Liver (tissue), 3 donors: ENCODE data around the gene FRA10AC1.

ENCODE experiments used
- FOXA1 ChIP-seq: IDR thresholded peaks from 2 replicates; pipeline ENCODE4 v1.6.1; 2016; ENCODE audit warnings: antibody characterized with exemption
- FOXA2 ChIP-seq: IDR thresholded peaks from 2 replicates; pipeline ENCODE4 v1.6.1; 2016; ENCODE audit warnings: antibody characterized with exemption
- HNF4G ChIP-seq: IDR thresholded peaks from 2 replicates; pipeline ENCODE4 v1.6.1; 2016; ENCODE audit warnings: antibody characterized with exemption
- JUND ChIP-seq, 2 donors: IDR thresholded peaks; 2 replicates each; pipeline ENCODE4 v1.6.1; 2016; ENCODE audit warnings: antibody characterized with exemption in 2 of 2
- RAD21 ChIP-seq, 2 donors: IDR thresholded peaks; 2 replicates each; pipeline ENCODE4 v1.6.1; 2016; ENCODE audit warnings: antibody characterized with exemption in 2 of 2, mild to moderate bottlenecking in 2 of 2
- TAF1 ChIP-seq: conservative IDR thresholded peaks from 2 replicates; pipeline ENCODE4 v1.6.1; 2016; ENCODE audit warnings: antibody characterized with exemption, mild to moderate bottlenecking
- YY1 ChIP-seq: IDR thresholded peaks from 2 replicates; pipeline ENCODE4 v1.6.1; 2016; ENCODE audit warnings: antibody characterized with exemption, mild to moderate bottlenecking
- TF ChIP-seq, protein P1 (sequence below): fragments of 150-350 bp; IDR thresholded peaks from 2 replicates; pipeline ENCODE4 v1.5.1; 2017; ENCODE audit warnings: improper control_type of control experiment, low read depth, low read length; ENCODE audit not compliant: missing input control
- TF ChIP-seq, protein P2 (sequence below): IDR thresholded peaks from 2 replicates; pipeline ENCODE4 v1.6.1; 2016; ENCODE audit warnings: antibody characterized with exemption, mild to moderate bottlenecking
- donor health status: healthy.
- donor health status: healthy.

DNA sequence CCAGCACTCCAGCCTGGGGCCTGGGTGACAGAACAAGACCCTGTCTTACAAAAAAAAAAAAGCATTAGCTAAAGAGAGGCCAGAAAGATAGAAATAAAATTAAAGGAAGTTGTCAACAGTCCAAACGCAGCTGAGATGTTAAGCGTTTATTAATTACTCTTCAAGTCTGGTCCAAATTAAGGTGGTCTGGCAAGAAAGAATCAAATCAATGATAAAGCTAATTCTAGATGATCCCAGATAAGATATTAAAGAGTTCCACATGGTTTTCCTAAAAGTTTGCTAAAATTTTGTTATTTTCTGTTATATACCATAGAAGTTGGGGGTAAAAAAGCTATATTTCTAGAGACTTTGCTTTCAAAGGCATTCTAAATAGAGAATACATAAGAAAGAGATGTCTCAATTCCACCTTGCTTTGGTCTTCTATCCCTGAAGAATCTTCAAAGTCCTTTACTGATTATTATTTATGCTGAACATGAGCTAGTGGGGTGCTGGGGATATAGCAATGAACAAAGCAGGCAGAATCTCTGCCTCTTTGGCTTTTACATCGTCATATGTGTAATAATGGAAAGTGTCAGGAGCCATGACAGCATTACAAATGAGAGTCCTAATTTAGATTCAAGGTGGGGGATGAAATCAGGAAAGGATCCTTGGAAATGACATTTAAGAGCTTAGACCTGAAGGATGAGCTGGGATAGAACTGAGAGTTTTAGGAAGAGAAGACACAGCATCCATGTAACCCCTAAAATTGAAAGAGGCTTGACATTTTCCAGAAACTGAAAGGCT is 23.4 kb downstream of the FRA10AC1 start:
- TF ChIP-seq, protein P1, sequence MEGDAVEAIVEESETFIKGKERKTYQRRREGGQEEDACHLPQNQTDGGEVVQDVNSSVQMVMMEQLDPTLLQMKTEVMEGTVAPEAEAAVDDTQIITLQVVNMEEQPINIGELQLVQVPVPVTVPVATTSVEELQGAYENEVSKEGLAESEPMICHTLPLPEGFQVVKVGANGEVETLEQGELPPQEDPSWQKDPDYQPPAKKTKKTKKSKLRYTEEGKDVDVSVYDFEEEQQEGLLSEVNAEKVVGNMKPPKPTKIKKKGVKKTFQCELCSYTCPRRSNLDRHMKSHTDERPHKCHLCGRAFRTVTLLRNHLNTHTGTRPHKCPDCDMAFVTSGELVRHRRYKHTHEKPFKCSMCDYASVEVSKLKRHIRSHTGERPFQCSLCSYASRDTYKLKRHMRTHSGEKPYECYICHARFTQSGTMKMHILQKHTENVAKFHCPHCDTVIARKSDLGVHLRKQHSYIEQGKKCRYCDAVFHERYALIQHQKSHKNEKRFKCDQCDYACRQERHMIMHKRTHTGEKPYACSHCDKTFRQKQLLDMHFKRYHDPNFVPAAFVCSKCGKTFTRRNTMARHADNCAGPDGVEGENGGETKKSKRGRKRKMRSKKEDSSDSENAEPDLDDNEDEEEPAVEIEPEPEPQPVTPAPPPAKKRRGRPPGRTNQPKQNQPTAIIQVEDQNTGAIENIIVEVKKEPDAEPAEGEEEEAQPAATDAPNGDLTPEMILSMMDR, result no peak
- TF ChIP-seq YY1 (no peak), FOXA1 (no peak), JUND (IDR thresholded peaks at IDR 0.05) (no peak), HNF4G (no peak), RAD21 (IDR thresholded peaks at IDR 0.05) (no peak), FOXA2 (no peak), TAF1 (no peak)
- TF ChIP-seq, protein P2, sequence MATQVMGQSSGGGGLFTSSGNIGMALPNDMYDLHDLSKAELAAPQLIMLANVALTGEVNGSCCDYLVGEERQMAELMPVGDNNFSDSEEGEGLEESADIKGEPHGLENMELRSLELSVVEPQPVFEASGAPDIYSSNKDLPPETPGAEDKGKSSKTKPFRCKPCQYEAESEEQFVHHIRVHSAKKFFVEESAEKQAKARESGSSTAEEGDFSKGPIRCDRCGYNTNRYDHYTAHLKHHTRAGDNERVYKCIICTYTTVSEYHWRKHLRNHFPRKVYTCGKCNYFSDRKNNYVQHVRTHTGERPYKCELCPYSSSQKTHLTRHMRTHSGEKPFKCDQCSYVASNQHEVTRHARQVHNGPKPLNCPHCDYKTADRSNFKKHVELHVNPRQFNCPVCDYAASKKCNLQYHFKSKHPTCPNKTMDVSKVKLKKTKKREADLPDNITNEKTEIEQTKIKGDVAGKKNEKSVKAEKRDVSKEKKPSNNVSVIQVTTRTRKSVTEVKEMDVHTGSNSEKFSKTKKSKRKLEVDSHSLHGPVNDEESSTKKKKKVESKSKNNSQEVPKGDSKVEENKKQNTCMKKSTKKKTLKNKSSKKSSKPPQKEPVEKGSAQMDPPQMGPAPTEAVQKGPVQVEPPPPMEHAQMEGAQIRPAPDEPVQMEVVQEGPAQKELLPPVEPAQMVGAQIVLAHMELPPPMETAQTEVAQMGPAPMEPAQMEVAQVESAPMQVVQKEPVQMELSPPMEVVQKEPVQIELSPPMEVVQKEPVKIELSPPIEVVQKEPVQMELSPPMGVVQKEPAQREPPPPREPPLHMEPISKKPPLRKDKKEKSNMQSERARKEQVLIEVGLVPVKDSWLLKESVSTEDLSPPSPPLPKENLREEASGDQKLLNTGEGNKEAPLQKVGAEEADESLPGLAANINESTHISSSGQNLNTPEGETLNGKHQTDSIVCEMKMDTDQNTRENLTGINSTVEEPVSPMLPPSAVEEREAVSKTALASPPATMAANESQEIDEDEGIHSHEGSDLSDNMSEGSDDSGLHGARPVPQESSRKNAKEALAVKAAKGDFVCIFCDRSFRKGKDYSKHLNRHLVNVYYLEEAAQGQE, result no peak
